SU-DHL-6 (cell line): ENCODE measurements around the gene CTCFL.

Experiments
- H2AFZ ChIP-seq: fragments of 200-600 bp; sonication (generic); 2 replicates; pipeline ENCODE4 v1.6.1; 2014; ENCODE audit warnings: low read depth, mild to moderate bottlenecking, moderate library complexity, mixed read lengths, antibody characterized with exemption, low read length; ENCODE audit not compliant: severe bottlenecking
- H3F3A ChIP-seq: fragments of 200-600 bp; shearing (Covaris generic); 2 replicates; pipeline ENCODE4 v1.6.0; 2016; ENCODE audit warnings: antibody characterized with exemption, mild to moderate bottlenecking; ENCODE audit not compliant: insufficient read depth
- H3K27ac ChIP-seq: fragments of 200-600 bp; sonication (generic); 2 replicates; pipeline ENCODE4 v1.5.1; 2016; ENCODE audit warnings: low read depth, mild to moderate bottlenecking, low read length, moderate library complexity, mixed read lengths
- H3K27me3 ChIP-seq: fragments of 200-600 bp; sonication (generic), shearing (Covaris generic); 2 replicates; pipeline ENCODE4 v1.6.0; 2014; ENCODE audit warnings: mild to moderate bottlenecking, low read length
- H3K36me3 ChIP-seq: fragments of 200-600 bp; sonication (generic); 2 replicates; pipeline ENCODE4 v1.6.1; 2014; ENCODE audit warnings: mild to moderate bottlenecking, low read length, mixed read lengths
- H3K4me2 ChIP-seq: fragments of 300-600, 200-600 bp; shearing (Covaris generic), sonication (generic); 2 replicates; pipeline ENCODE4 v1.6.0; 2014; ENCODE audit warnings: low read length, low read depth, mild to moderate bottlenecking; ENCODE audit not compliant: poor library complexity, severe bottlenecking
- H3K4me3 ChIP-seq: fragments of 200-600 bp; sonication (generic); 2 replicates; pipeline ENCODE4 v1.5.1; 2014; ENCODE audit warnings: antibody characterized with exemption, low read length, mild to moderate bottlenecking, mixed read lengths; ENCODE audit not compliant: insufficient read depth, poor library complexity, severe bottlenecking
- H3K79me2 ChIP-seq: fragments of 200-600 bp; sonication (generic); 2 replicates; pipeline ENCODE4 v1.6.1; 2014; ENCODE audit warnings: mild to moderate bottlenecking, low read length, moderate library complexity; ENCODE audit not compliant: insufficient read depth
- H3K9ac ChIP-seq: fragments of 200-600 bp; sonication (generic); 2 replicates; pipeline ENCODE4 v1.7.0; 2014; ENCODE audit warnings: mild to moderate bottlenecking, low read length
- H3K9me2 ChIP-seq: fragments of 200-600 bp; sonication (generic); replicated peaks from 2 replicates; pipeline ENCODE4 v1.6.1; 2014; ENCODE audit warnings: low read length; ENCODE audit not compliant: insufficient read depth
- H3K9me3 ChIP-seq: fragments of 200-600 bp; sonication (generic); 2 replicates; pipeline ENCODE4 v1.6.1; 2014; ENCODE audit warnings: low read length, mixed read lengths; ENCODE audit not compliant: insufficient read depth
- H4K20me1 ChIP-seq: fragments of 200-600 bp; sonication (generic); 2 replicates; pipeline ENCODE4 v1.6.1; 2014; ENCODE audit warnings: low read depth, mild to moderate bottlenecking, antibody characterized with exemption, low read length, moderate library complexity, mixed read lengths
- CTCF ChIP-seq: fragments of 200-600 bp; sonication (generic); IDR thresholded peaks from one replicate; pipeline ENCODE4 v1.5.1; 2017; ENCODE audit warnings: antibody characterized with exemption, mild to moderate bottlenecking, low read length, moderate library complexity; ENCODE audit not compliant: insufficient read depth, poor library complexity, severe bottlenecking
- EZH2phosphoT487 ChIP-seq: fragments of 200-600 bp; sonication (generic), shearing (Covaris generic); conservative IDR thresholded peaks from 2 replicates; pipeline ENCODE4 v1.6.1; 2018; ENCODE audit warnings: mild to moderate bottlenecking, antibody characterized with exemption, low read length, moderate library complexity, mixed read lengths

The CTCFL gene

GRCh38 chr20:57566803-57567459 is 42.0 kb upstream of the CTCFL start:
- H3K4me2 ChIP-seq = no peak overlapping the region
- H3F3A ChIP-seq = no peaks in the 10 kb centered on the region
- no peaks in the 10 kb centered on the region for H3K9me3 ChIP-seq
- no peaks in the 10 kb centered on the region for H3K36me3 ChIP-seq
- no peak overlapping the region for H2AFZ ChIP-seq
- H3K79me2 ChIP-seq = no peaks in the 10 kb centered on the region
- H3K9ac ChIP-seq = no peak overlapping the region
- H3K9me2 ChIP-seq = no peaks in the 10 kb centered on the region
- no peaks in the 10 kb centered on the region for H4K20me1 ChIP-seq
- H3K4me3 ChIP-seq = no peak overlapping the region
- TF ChIP-seq CTCF = no peak
- TF ChIP-seq EZH2phosphoT487 = no peak
- no peak overlapping the region for H3K27ac ChIP-seq
- no peaks in the 10 kb centered on the region for H3K27me3 ChIP-seq

GRCh38 chr20:57566399-57566798 is 41.5 kb upstream of the CTCFL start:
- H3K9ac ChIP-seq = no peak overlapping the region
- no peaks in the 10 kb centered on the region for H3K27me3 ChIP-seq
- no peak overlapping the region for H3K27ac ChIP-seq
- no peak overlapping the region for H3K4me2 ChIP-seq
- H3F3A ChIP-seq = no peaks in the 10 kb centered on the region
- no peak overlapping the region for H3K4me3 ChIP-seq
- H3K36me3 ChIP-seq = no peaks in the 10 kb centered on the region
- no peak overlapping the region for H2AFZ ChIP-seq
- H3K79me2 ChIP-seq = no peaks in the 10 kb centered on the region
- H4K20me1 ChIP-seq = no peaks in the 10 kb centered on the region
- H3K9me3 ChIP-seq = no peaks in the 10 kb centered on the region
- TF ChIP-seq EZH2phosphoT487 = no peak
- no peak for TF ChIP-seq CTCF
- H3K9me2 ChIP-seq = no peaks in the 10 kb centered on the region

- TF ChIP-seq CTCF = no peak
- no peak for TF ChIP-seq EZH2phosphoT487
- H3K4me3 ChIP-seq = no peak overlapping the region
- H2AFZ ChIP-seq = no peak overlapping the region
- no peaks in the 10 kb centered on the region for H3F3A ChIP-seq
- H3K4me2 ChIP-seq = no peak overlapping the region
- no peaks in the 10 kb centered on the region for H4K20me1 ChIP-seq
- H3K9me3 ChIP-seq = no peaks in the 10 kb centered on the region
- H3K9ac ChIP-seq = no peak overlapping the region
- H3K79me2 ChIP-seq = no peaks in the 10 kb centered on the region
- H3K9me2 ChIP-seq = no peaks in the 10 kb centered on the region
- no peaks in the 10 kb centered on the region for H3K36me3 ChIP-seq
- no peak overlapping the region for H3K27ac ChIP-seq
- H3K27me3 ChIP-seq = no peaks in the 10 kb centered on the region
Measured at GRCh38 chr20:57564951-57565642, 40.2 kb upstream of the CTCFL start.
